Ascending aorta (tissue), 2 donors: ENCODE data around the gene PCDH9. TPM values are rescaled to one million over a fixed set of nuclear protein-coding genes. Genes with fewer than 3 reads are reported as not detected.

Experiments used
- DNase-seq, 2 donors: peaks; one replicate each; pipeline ENCODE4 v3.0.0-alpha.2; 2019; ENCODE audit warnings: low spot score in 2 of 2
- H3K27ac ChIP-seq, 2 donors: fragments of 200-600 bp; sonication (generic); one replicate each; pipeline ENCODE4 v1.5.1; 2016 to 2017; ENCODE audit warnings: mild to moderate bottlenecking in 1 of 2
- H3K27me3 ChIP-seq: fragments of 200-600 bp; sonication (generic); one replicate; pipeline ENCODE4 v1.5.1; 2017
- H3K36me3 ChIP-seq, 2 donors: fragments of 200-600 bp; sonication (generic); one replicate each; pipeline ENCODE4 v1.5.1; 2016
- H3K4me1 ChIP-seq, 2 donors: fragments of 200-600 bp; sonication (generic); one replicate each; pipeline ENCODE4 v1.5.1; 2016 to 2017; ENCODE audit warnings: mild to moderate bottlenecking in 1 of 2
- H3K4me3 ChIP-seq, 2 donors: fragments of 200-600 bp; sonication (generic); one replicate each; pipeline ENCODE4 v1.5.1; 2016 to 2017; ENCODE audit warnings: mild to moderate bottlenecking in 1 of 2
- H3K9me3 ChIP-seq, 2 donors: fragments of 200-600 bp; sonication (generic); one replicate each; pipeline ENCODE4 v1.5.1; 2016
- CTCF ChIP-seq, 3 experiments: fragments of 200-600 bp in 2 of 3; fragments of 450-650 bp in 1 of 3; sonication (generic) in 2 of 3; IDR thresholded peaks; one replicate each; pipeline ENCODE4 v1.5.1; 2016 to 2019; ENCODE audit warnings: antibody characterized with exemption in 3 of 3, mild to moderate bottlenecking in 1 of 3, moderate library complexity in 1 of 3
- intact Hi-C: fragments of 100-400 bp; cut with DNase I; formaldehyde crosslinking; loops from one replicate; pipeline ENCODE4 v1.15.1; 2023
- total RNA-seq: library from RNA; depleted of rRNA; stranded (reverse); fragments of >200 nt; gene quantifications from one replicate; pipeline ENCODE4 v1.1.0, GENCODE V29; 2016

PCDH9 gene
- total RNA-seq, 1 donor from 2014 or later = 3.6 TPM

DNA sequence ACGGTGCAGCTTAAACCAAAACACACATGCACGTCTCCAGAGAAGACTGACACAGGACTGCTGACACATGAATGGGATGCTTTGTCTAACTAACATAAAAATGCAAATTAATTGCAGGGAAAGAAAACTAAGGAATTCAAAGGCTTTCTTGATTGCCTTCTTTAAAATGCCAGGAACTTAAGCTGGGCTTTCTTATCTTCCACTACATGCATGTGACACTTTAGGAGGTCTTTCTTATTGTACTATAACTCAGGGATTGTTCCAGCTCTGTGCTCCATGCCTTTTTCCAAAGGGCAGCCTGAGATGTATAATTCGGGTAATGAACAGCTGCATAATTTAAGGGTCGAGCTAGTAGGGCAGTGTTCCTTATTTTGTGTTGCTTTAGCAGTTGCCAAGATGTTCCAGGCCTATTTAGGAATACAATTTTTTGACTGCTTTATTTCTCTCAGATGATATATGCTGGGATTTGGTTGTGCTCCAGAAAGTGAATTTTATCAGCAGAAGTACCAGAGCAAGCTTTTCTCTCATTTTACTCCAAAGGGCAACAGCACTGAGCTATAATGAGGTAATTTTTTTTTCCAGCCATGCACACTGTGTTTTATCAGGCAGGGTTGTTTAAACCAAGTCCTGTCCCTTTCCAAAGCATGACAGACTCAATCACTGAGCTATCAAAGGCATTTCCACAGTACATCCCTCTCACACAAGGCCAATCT, 885.2 kb downstream of the PCDH9 start:
- H3K27ac ChIP-seq = no peak overlapping the region
- no peaks in the 10 kb centered on the region for H3K27me3 ChIP-seq
- no peaks in the 10 kb centered on the region for H3K9me3 ChIP-seq
- intact Hi-C loops = no loop called here
- no peak for TF ChIP-seq CTCF (IDR thresholded peaks at IDR 0.05)
- DNase-seq = no peak
- H3K4me1 ChIP-seq = no peaks in the 10 kb centered on the region
- H3K4me3 ChIP-seq = no peak overlapping the region
- H3K36me3 ChIP-seq = no peaks in the 10 kb centered on the region

- no peak for DNase-seq
- H3K4me1 ChIP-seq = no peaks in the 10 kb centered on the region
- H3K36me3 ChIP-seq = no peaks in the 10 kb centered on the region
- intact Hi-C loops = no loop called here
- H3K27me3 ChIP-seq = no peaks in the 10 kb centered on the region
- no peak for TF ChIP-seq CTCF (IDR thresholded peaks at IDR 0.05)
- no peak overlapping the region for H3K27ac ChIP-seq
- H3K4me3 ChIP-seq = no peak overlapping the region
- no peaks in the 10 kb centered on the region for H3K9me3 ChIP-seq
Measured at GRCh38 chr13:66343224-66343828, 886.8 kb downstream of the PCDH9 start.

DNA sequence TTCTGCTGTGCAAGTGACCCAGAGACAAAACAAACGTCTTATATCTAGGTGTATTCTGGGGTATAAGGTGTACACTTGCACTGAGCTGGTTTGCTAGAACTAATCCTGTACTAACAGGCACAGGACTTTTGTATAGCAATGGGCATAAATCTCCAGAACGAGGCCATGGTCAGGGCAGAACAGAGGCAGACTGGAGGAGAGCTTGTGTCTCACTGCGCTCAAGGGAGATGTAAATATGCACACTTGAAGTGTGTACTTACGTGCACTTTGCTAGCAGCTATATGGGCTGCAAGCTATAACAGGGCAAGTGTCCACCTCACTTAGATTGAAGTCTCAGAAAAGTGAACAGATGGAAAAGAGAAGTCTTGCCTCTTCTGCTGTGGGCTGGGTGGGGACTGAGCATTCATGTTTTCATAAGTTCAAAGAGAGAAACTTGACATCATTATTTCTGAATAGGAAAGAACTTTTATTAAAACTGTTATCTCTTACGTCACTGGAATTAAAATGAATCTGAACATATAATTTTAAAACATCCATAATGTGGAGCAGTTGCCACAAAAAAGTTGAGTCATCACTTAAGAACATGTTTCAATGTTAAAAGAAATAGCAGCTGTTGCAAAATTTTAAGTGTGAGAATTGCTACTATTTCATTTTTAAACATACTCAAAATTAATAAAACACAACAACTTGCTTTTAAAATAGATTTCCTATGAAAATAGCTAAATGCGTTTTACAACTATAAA, 888.3 kb downstream of the PCDH9 start:
- Histone ChIP-seq H3K4me3 (no peak overlapping the region), H3K9me3 (no peaks in the 10 kb centered on the region), H3K4me1 (no peaks in the 10 kb centered on the region), H3K27ac (no peak overlapping the region), H3K27me3 (no peaks in the 10 kb centered on the region), H3K36me3 (no peaks in the 10 kb centered on the region)
- intact Hi-C loops = no loop called here
- no peak for DNase-seq
- TF ChIP-seq CTCF (IDR thresholded peaks at IDR 0.05) = no peak

DNA sequence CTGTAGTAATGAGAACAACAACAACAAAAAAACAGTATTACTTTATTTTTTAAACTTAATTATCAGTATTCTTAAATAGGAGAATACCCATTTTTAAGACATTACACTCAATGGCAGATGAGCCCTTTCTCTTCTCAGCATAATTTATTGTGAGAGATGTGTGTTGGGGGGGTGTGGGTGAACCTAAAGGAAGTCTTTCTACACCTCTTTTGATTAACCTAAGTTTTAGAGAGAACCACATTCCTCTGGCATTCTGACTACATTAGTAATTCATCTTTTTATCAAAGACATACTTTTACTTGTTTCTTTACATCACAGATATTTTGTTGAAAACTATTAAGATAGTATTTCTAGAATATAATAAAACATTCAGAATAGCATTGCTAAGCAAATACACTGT, 890.9 kb downstream of the PCDH9 start:
- Histone ChIP-seq H3K27me3 (no peaks in the 10 kb centered on the region), H3K9me3 (no peaks in the 10 kb centered on the region), H3K4me3 (no peak overlapping the region), H3K36me3 (no peaks in the 10 kb centered on the region), H3K27ac (no peak overlapping the region), H3K4me1 (no peaks in the 10 kb centered on the region)
- DNase-seq = no peak
- intact Hi-C loops = no loop called here
- TF ChIP-seq CTCF (IDR thresholded peaks at IDR 0.05) = no peak

GRCh38 chr13:66338542-66338941, 891.6 kb downstream of the PCDH9 start:
- no peak for DNase-seq

More at GRCh38 chr13:66338542-66338941, 891.6 kb downstream of the PCDH9 start:
- Histone ChIP-seq H3K9me3 (no peaks in the 10 kb centered on the region), H3K4me3 (no peak overlapping the region), H3K36me3 (no peaks in the 10 kb centered on the region), H3K4me1 (no peaks in the 10 kb centered on the region), H3K27me3 (no peaks in the 10 kb centered on the region), H3K27ac (no peak overlapping the region)
- intact Hi-C loops = no loop called here
- no peak for TF ChIP-seq CTCF (IDR thresholded peaks at IDR 0.05)
